Epithelial cell of prostate (primary cell): ENCODE measurements around the gene TTI1.

Source experiments
- DNase-seq: peaks from one replicate; pipeline ENCODE4 v3.0.0-alpha.2; 2011; ENCODE audit warnings: low read depth, low spot score
- H3K27ac ChIP-seq: fragments of 450-650 bp; 2 replicates; pipeline ENCODE4 v1.5.1; 2017; ENCODE audit warnings: mild to moderate bottlenecking

TTI1 gene

GRCh38 chr20:38055848-38056247, 22.6 kb upstream of the TTI1 start:
- H3K27ac ChIP-seq: no peak overlapping the region
- no peak for DNase-seq

GRCh38 chr20:38055294-38055693, 22.0 kb upstream of the TTI1 start:
- no peak for DNase-seq
- H3K27ac ChIP-seq: no peak overlapping the region

GRCh38 chr20:38054647-38055046, 21.4 kb upstream of the TTI1 start:
- no peak for DNase-seq

GRCh38 chr20:38052870-38053269, 19.6 kb upstream of the TTI1 start:
- no peak overlapping the region for H3K27ac ChIP-seq
- DNase-seq: no peak

More at GRCh38 chr20:38054647-38055046, 21.4 kb upstream of the TTI1 start:
- H3K27ac ChIP-seq: no peak overlapping the region

GRCh38 chr20:38050686-38051085, 17.4 kb upstream of the TTI1 start:
- peak overlapping the region; percentile 61 for H3K27ac ChIP-seq
- DNase-seq: no peak

GRCh38 chr20:38049800-38050199, 16.5 kb upstream of the TTI1 start:
- DNase-seq: peak; percentile 27
- H3K27ac ChIP-seq: peak overlapping the region; percentile 61

- no peak overlapping the region for H3K27ac ChIP-seq
- DNase-seq: no peak
Measured at GRCh38 chr20:38046572-38046971, 13.3 kb upstream of the TTI1 start.

- no peak overlapping the region for H3K27ac ChIP-seq
- DNase-seq: no peak
Measured at GRCh38 chr20:38044685-38045084, 11.4 kb upstream of the TTI1 start.

GRCh38 chr20:38043512-38044300, 10.4 kb upstream of the TTI1 start:
- DNase-seq: peak; percentile 79
- peak overlapping the region; percentile 42 for H3K27ac ChIP-seq

GRCh38 chr20:38040276-38040675, 7.0 kb upstream of the TTI1 start:
- H3K27ac ChIP-seq: no peak overlapping the region
- no peak for DNase-seq

GRCh38 chr20:38036366-38036765, 3.1 kb upstream of the TTI1 start:
- H3K27ac ChIP-seq: no peak overlapping the region
- DNase-seq: no peak

GRCh38 chr20:38034961-38035360, 1.7 kb upstream of the TTI1 start:
- H3K27ac ChIP-seq: peak overlapping the region; percentile 73
- no peak for DNase-seq

GRCh38 chr20:38034108-38034649, 923 bp upstream of the TTI1 start:
- no peak for DNase-seq
- H3K27ac ChIP-seq: peak overlapping the region; percentile 73

- peak overlapping the region; percentile 73 for H3K27ac ChIP-seq
- DNase-seq: no peak
Measured at GRCh38 chr20:38032585-38033329, 499 bp downstream of the TTI1 start.

GRCh38 chr20:38031957-38032356, 1.3 kb downstream of the TTI1 start:
- H3K27ac ChIP-seq: no peak overlapping the region
- no peak for DNase-seq

- DNase-seq: no peak
- no peak overlapping the region for H3K27ac ChIP-seq
Measured at GRCh38 chr20:38029453-38029852, 3.8 kb downstream of the TTI1 start.

GRCh38 chr20:38024496-38024895, 8.8 kb downstream of the TTI1 start:
- no peak overlapping the region for H3K27ac ChIP-seq
- no peak for DNase-seq

GRCh38 chr20:38023181-38024001, 9.9 kb downstream of the TTI1 start:
- no peak overlapping the region for H3K27ac ChIP-seq
- DNase-seq: no peak

- no peak for DNase-seq
- no peak overlapping the region for H3K27ac ChIP-seq
Measured at GRCh38 chr20:38021087-38021772, 12.0 kb downstream of the TTI1 start.

GRCh38 chr20:38018385-38018784, 14.9 kb downstream of the TTI1 start:
- no peak for DNase-seq
- no peak overlapping the region for H3K27ac ChIP-seq
